ENCODE measurements around the gene C1orf174.

The C1orf174 gene

GRCh38 chr1:3879787-3880428, 20.2 kb downstream of the C1orf174 start:
- no peak for ATAC-seq
- TF ChIP-seq ZFP3 (CRISPR knock-in tag; IDR thresholded peaks at IDR 0.05): no peak
- no peak for TF ChIP-seq PPARA (CRISPR knock-in tag; IDR thresholded peaks at IDR 0.05; ENCODE audit: borderline replicate concordance)
- TF ChIP-seq, protein P1, sequence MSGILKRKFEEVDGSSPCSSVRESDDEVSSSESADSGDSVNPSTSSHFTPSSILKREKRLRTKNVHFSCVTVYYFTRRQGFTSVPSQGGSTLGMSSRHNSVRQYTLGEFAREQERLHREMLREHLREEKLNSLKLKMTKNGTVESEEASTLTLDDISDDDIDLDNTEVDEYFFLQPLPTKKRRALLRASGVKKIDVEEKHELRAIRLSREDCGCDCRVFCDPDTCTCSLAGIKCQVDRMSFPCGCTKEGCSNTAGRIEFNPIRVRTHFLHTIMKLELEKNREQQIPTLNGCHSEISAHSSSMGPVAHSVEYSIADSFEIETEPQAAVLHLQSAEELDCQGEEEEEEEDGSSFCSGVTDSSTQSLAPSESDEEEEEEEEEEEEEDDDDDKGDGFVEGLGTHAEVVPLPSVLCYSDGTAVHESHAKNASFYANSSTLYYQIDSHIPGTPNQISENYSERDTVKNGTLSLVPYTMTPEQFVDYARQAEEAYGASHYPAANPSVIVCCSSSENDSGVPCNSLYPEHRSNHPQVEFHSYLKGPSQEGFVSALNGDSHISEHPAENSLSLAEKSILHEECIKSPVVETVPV (CRISPR knock-in tag; IDR thresholded peaks at IDR 0.05): no peak
- TF ChIP-seq SNAI2 (CRISPR knock-in tag; IDR thresholded peaks at IDR 0.05): no peak
- TF ChIP-seq GLIS3 (CRISPR knock-in tag; IDR thresholded peaks at IDR 0.05): no peak
- no peak for TF ChIP-seq CREB5 (CRISPR knock-in tag; IDR thresholded peaks at IDR 0.05; ENCODE audit: low read depth)
- TF ChIP-seq TCF4 (CRISPR knock-in tag; IDR thresholded peaks at IDR 0.05; ENCODE audit: borderline replicate concordance): no peak
- no peak for TF ChIP-seq ZNF565 (CRISPR knock-in tag; conservative IDR thresholded peaks at IDR 0.05; ENCODE audit: low read depth)
- no peak for TF ChIP-seq RARB (CRISPR knock-in tag; IDR thresholded peaks at IDR 0.05)
- TF ChIP-seq ESRRG (CRISPR knock-in tag; IDR thresholded peaks at IDR 0.05): no peak
- no peak for TF ChIP-seq CSDC2 (CRISPR knock-in tag; IDR thresholded peaks at IDR 0.05)
- TF ChIP-seq ZFP30 (CRISPR knock-in tag; IDR thresholded peaks at IDR 0.05): no peak

GRCh38 chr1:3879099-3879498, 21.0 kb downstream of the C1orf174 start:
- no peak for ATAC-seq
- TF ChIP-seq ESRRG (CRISPR knock-in tag; IDR thresholded peaks at IDR 0.05): no peak
- TF ChIP-seq, protein P1 (CRISPR knock-in tag; IDR thresholded peaks at IDR 0.05): no peak
- no peak for TF ChIP-seq ZC3H10 (CRISPR knock-in tag; IDR thresholded peaks at IDR 0.05)
- no peak for TF ChIP-seq ZNF8 (CRISPR knock-in tag; IDR thresholded peaks at IDR 0.05)
- no peak for TF ChIP-seq CSDC2 (CRISPR knock-in tag; IDR thresholded peaks at IDR 0.05)
- TF ChIP-seq ZNF70 (CRISPR knock-in tag; IDR thresholded peaks at IDR 0.05): no peak
- TF ChIP-seq GLIS3 (CRISPR knock-in tag; IDR thresholded peaks at IDR 0.05): no peak

- TF ChIP-seq, protein P1 (CRISPR knock-in tag; IDR thresholded peaks at IDR 0.05): no peak
- no peak for TF ChIP-seq ZNF565 (CRISPR knock-in tag; conservative IDR thresholded peaks at IDR 0.05; ENCODE audit: low read depth)
- TF ChIP-seq ZFP3 (CRISPR knock-in tag; IDR thresholded peaks at IDR 0.05): no peak
- no peak for TF ChIP-seq ZNF70 (CRISPR knock-in tag; IDR thresholded peaks at IDR 0.05)
- TF ChIP-seq POU6F1 (CRISPR knock-in tag; IDR thresholded peaks at IDR 0.05; ENCODE audit: borderline replicate concordance, low read depth): no peak
- TF ChIP-seq RARB (CRISPR knock-in tag; IDR thresholded peaks at IDR 0.05): no peak
- ATAC-seq: no peak
Observed at GRCh38 chr1:3876716-3877115, 23.4 kb downstream of the C1orf174 start.

GRCh38 chr1:3874736-3875135, 25.3 kb downstream of the C1orf174 start:
- ATAC-seq: no peak
- TF ChIP-seq ISL1 (CRISPR knock-in tag; IDR thresholded peaks at IDR 0.05): no peak
- TF ChIP-seq POU6F1 (CRISPR knock-in tag; IDR thresholded peaks at IDR 0.05; ENCODE audit: borderline replicate concordance, low read depth): no peak
- no peak for TF ChIP-seq CREB5 (CRISPR knock-in tag; IDR thresholded peaks at IDR 0.05; ENCODE audit: low read depth)
- TF ChIP-seq ARNTL (CRISPR knock-in tag; IDR thresholded peaks at IDR 0.05; ENCODE audit: borderline replicate concordance, low read depth): no peak
- TF ChIP-seq OSR1 (CRISPR knock-in tag; IDR thresholded peaks at IDR 0.05): no peak
- no peak for TF ChIP-seq ZC3H10 (CRISPR knock-in tag; IDR thresholded peaks at IDR 0.05)
- TF ChIP-seq, protein P2, sequence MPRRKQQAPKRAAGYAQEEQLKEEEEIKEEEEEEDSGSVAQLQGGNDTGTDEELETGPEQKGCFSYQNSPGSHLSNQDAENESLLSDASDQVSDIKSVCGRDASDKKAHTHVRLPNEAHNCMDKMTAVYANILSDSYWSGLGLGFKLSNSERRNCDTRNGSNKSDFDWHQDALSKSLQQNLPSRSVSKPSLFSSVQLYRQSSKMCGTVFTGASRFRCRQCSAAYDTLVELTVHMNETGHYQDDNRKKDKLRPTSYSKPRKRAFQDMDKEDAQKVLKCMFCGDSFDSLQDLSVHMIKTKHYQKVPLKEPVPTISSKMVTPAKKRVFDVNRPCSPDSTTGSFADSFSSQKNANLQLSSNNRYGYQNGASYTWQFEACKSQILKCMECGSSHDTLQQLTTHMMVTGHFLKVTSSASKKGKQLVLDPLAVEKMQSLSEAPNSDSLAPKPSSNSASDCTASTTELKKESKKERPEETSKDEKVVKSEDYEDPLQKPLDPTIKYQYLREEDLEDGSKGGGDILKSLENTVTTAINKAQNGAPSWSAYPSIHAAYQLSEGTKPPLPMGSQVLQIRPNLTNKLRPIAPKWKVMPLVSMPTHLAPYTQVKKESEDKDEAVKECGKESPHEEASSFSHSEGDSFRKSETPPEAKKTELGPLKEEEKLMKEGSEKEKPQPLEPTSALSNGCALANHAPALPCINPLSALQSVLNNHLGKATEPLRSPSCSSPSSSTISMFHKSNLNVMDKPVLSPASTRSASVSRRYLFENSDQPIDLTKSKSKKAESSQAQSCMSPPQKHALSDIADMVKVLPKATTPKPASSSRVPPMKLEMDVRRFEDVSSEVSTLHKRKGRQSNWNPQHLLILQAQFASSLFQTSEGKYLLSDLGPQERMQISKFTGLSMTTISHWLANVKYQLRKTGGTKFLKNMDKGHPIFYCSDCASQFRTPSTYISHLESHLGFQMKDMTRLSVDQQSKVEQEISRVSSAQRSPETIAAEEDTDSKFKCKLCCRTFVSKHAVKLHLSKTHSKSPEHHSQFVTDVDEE (CRISPR knock-in tag; IDR thresholded peaks at IDR 0.05): no peak
- TF ChIP-seq BACH2 (CRISPR knock-in tag; IDR thresholded peaks at IDR 0.05; ENCODE audit: borderline replicate concordance): no peak
- TF ChIP-seq ZFP3 (CRISPR knock-in tag; IDR thresholded peaks at IDR 0.05): no peak
- TF ChIP-seq ZFP30 (CRISPR knock-in tag; IDR thresholded peaks at IDR 0.05): no peak
- no peak for TF ChIP-seq PPARA (CRISPR knock-in tag; IDR thresholded peaks at IDR 0.05; ENCODE audit: borderline replicate concordance)
- no peak for TF ChIP-seq SNAI2 (CRISPR knock-in tag; IDR thresholded peaks at IDR 0.05)
- TF ChIP-seq CSDC2 (CRISPR knock-in tag; IDR thresholded peaks at IDR 0.05): no peak
- no peak for TF ChIP-seq RARB (CRISPR knock-in tag; IDR thresholded peaks at IDR 0.05)
